ENCODE results near the gene LCN1. TPM values are rescaled to one million over a fixed set of nuclear protein-coding genes. Genes with fewer than 3 reads are reported as not detected.

The LCN1 gene
- total and polyA plus RNA-seq, 2 experiments from 2014 or later: 0.27 TPM; not detected in 1

DNA sequence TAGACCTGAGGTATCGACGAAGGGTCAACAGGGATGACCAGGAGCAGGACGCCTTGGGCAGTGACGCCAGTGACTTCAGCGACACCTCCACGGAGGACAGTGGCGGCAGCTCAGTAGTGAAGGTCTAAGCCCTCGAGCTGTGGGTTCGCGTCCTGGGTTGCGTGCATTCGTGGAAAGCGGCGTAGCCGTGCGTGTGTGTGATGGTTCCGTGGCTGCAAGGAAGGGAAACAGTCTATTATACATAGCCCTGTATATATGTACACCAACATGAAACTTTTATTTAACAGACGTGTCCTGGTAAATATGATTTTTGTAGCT is 33.3 kb upstream of the LCN1 start:
- Mint-ChIP-seq H3K4me3 (no peak overlapping the region), H3K27me3 (ENCODE audit: insufficient read depth, low read depth, poor library complexity) (peaks cover 6% of the 10 kb centered on the region), H3K4me1 (peaks cover 2% of the 10 kb centered on the region), H3K36me3 (ENCODE audit: low read depth) (peaks cover 44% of the 10 kb centered on the region), H3K27ac (no peak overlapping the region), H3K9me3 (no peaks in the 10 kb centered on the region)
- H3K9me2 ChIP-seq (ENCODE audit: insufficient read depth): no peaks in the 10 kb centered on the region
- H3K79me2 ChIP-seq (replicated peaks; ENCODE audit: insufficient read depth): no peaks in the 10 kb centered on the region; the same call in 1 of the 2 replicates
- H3K4me3 ChIP-seq: no peak overlapping the region
- H2AFZ ChIP-seq: no peak overlapping the region
- no peaks in the 10 kb centered on the region for H3K4me1 ChIP-seq (ENCODE audit: insufficient read depth)
- no peaks in the 10 kb centered on the region for H3F3A ChIP-seq (replicated peaks; ENCODE audit: low read depth)
- no peak overlapping the region for H3K27ac ChIP-seq (ENCODE audit: low read depth)
- H4K20me1 ChIP-seq (replicated peaks; ENCODE audit: insufficient read depth): 0 out of 2 replicates have a peak, but pooled peaks cover 4% of the 10 kb centered on the region
- TF ChIP-seq, protein P1, sequence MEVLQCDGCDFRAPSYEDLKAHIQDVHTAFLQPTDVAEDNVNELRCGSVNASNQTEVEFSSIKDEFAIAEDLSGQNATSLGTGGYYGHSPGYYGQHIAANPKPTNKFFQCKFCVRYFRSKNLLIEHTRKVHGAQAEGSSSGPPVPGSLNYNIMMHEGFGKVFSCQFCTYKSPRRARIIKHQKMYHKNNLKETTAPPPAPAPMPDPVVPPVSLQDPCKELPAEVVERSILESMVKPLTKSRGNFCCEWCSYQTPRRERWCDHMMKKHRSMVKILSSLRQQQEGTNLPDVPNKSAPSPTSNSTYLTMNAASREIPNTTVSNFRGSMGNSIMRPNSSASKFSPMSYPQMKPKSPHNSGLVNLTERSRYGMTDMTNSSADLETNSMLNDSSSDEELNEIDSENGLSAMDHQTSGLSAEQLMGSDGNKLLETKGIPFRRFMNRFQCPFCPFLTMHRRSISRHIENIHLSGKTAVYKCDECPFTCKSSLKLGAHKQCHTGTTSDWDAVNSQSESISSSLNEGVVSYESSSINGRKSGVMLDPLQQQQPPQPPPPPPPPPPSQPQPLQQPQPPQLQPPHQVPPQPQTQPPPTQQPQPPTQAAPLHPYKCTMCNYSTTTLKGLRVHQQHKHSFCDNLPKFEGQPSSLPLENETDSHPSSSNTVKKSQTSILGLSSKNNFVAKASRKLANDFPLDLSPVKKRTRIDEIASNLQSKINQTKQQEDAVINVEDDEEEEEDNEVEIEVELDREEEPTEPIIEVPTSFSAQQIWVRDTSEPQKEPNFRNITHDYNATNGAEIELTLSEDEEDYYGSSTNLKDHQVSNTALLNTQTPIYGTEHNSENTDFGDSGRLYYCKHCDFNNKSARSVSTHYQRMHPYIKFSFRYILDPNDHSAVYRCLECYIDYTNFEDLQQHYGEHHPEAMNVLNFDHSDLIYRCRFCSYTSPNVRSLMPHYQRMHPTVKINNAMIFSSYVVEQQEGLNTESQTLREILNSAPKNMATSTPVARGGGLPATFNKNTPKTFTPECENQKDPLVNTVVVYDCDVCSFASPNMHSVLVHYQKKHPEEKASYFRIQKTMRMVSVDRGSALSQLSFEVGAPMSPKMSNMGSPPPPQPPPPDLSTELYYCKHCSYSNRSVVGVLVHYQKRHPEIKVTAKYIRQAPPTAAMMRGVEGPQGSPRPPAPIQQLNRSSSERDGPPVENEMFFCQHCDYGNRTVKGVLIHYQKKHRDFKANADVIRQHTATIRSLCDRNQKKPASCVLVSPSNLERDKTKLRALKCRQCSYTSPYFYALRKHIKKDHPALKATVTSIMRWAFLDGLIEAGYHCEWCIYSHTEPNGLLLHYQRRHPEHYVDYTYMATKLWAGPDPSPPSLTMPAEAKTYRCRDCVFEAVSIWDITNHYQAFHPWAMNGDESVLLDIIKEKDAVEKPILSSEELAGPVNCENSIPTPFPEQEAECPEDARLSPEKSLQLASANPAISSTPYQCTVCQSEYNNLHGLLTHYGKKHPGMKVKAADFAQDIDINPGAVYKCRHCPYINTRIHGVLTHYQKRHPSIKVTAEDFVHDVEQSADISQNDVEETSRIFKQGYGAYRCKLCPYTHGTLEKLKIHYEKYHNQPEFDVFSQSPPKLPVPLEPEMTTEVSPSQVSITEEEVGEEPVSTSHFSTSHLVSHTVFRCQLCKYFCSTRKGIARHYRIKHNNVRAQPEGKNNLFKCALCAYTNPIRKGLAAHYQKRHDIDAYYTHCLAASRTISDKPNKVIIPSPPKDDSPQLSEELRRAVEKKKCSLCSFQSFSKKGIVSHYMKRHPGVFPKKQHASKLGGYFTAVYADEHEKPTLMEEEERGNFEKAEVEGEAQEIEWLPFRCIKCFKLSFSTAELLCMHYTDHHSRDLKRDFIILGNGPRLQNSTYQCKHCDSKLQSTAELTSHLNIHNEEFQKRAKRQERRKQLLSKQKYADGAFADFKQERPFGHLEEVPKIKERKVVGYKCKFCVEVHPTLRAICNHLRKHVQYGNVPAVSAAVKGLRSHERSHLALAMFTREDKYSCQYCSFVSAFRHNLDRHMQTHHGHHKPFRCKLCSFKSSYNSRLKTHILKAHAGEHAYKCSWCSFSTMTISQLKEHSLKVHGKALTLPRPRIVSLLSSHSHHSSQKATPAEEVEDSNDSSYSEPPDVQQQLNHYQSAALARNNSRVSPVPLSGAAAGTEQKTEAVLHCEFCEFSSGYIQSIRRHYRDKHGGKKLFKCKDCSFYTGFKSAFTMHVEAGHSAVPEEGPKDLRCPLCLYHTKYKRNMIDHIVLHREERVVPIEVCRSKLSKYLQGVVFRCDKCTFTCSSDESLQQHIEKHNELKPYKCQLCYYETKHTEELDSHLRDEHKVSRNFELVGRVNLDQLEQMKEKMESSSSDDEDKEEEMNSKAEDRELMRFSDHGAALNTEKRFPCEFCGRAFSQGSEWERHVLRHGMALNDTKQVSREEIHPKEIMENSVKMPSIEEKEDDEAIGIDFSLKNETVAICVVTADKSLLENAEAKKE (CRISPR knock-in tag; IDR thresholded peaks at IDR 0.05): no peak
- TF ChIP-seq EZH2phosphoT487 (IDR thresholded peaks at IDR 0.05; ENCODE audit: unreplicated experiment) (no peak), REST (IDR thresholded peaks at IDR 0.05; ENCODE audit: unreplicated experiment) (no peak), ZNF331 (CRISPR knock-in tag; IDR thresholded peaks at IDR 0.05; ENCODE audit: low read depth) (no peak), NANOG (IDR thresholded peaks at IDR 0.05; ENCODE audit: borderline replicate concordance) (no peak), POLR2AphosphoS5 (IDR thresholded peaks at IDR 0.05; ENCODE audit: low read depth) (no peak), JUNB (IDR thresholded peaks at IDR 0.05; ENCODE audit: unreplicated experiment) (no peak)
- TF ChIP-seq, protein P2, sequence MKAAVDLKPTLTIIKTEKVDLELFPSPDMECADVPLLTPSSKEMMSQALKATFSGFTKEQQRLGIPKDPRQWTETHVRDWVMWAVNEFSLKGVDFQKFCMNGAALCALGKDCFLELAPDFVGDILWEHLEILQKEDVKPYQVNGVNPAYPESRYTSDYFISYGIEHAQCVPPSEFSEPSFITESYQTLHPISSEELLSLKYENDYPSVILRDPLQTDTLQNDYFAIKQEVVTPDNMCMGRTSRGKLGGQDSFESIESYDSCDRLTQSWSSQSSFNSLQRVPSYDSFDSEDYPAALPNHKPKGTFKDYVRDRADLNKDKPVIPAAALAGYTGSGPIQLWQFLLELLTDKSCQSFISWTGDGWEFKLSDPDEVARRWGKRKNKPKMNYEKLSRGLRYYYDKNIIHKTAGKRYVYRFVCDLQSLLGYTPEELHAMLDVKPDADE (IDR thresholded peaks at IDR 0.05): no peak
- no peak overlapping the region for H3K4me2 ChIP-seq
- ATAC-seq (no peak), DNase-seq (ENCODE audit: low spot score) (no peak)
- no peaks in the 10 kb centered on the region for H3K27me3 ChIP-seq (ENCODE audit: insufficient read depth)
- peaks cover 7% of the 10 kb centered on the region; the same call in 1 of the 2 replicates for H3K36me3 ChIP-seq (ENCODE audit: insufficient read depth)

Data from GM23338 (cell line).